DOHH2 (cell line): Measurements from ENCODE around the gene SEC14L3.

Source experiments
- CTCF ChIP-seq: fragments of 200-600 bp; sonication (generic); IDR thresholded peaks from one replicate; pipeline ENCODE4 v1.5.1; 2014; ENCODE audit warnings: antibody characterized with exemption, mild to moderate bottlenecking, low read depth, low read length; ENCODE audit not compliant: poor library complexity, severe bottlenecking
- EZH2phosphoT487 ChIP-seq: fragments of 200-600 bp; sonication (generic); IDR thresholded peaks from 2 replicates; pipeline ENCODE4 v1.6.1; 2017; ENCODE audit warnings: borderline replicate concordance, mild to moderate bottlenecking, antibody characterized with exemption, low read length, moderate library complexity, mixed read lengths

- no peak for TF ChIP-seq CTCF
- no peak for TF ChIP-seq EZH2phosphoT487
Measured at GRCh38 chr22:30460147-30460546, 11.7 kb downstream of the SEC14L3 start.
